Breast epithelium (tissue), 4 donors: ENCODE measurements around the gene CD83. TPM values are rescaled to one million over a fixed set of nuclear protein-coding genes. Genes with fewer than 3 reads are reported as not detected.

Experiments
- DNase-seq, 2 donors: peaks; one replicate each; pipeline ENCODE4 v3.0.0-alpha.2; 2019; ENCODE audit warnings: low spot score in 2 of 2
- H3K27ac ChIP-seq, 2 donors: fragments of 200-600 bp; sonication (generic) in 1 of 2; one replicate each; pipeline ENCODE4 v1.5.1; 2016 to 2019; ENCODE audit warnings: mild to moderate bottlenecking in 1 of 2
- H3K27me3 ChIP-seq, 2 donors: fragments of 200-600 bp; sonication (generic) in 1 of 2; one replicate each; pipeline versions ENCODE4 v1.5.1 to v1.6.0; 2017 to 2019; ENCODE audit warnings: control low read depth in 1 of 2, mild to moderate bottlenecking in 1 of 2
- H3K36me3 ChIP-seq: fragments of 200-600 bp; one replicate; pipeline ENCODE4 v1.5.1; 2019
- H3K4me1 ChIP-seq, 2 donors: fragments of 200-600 bp; sonication (generic); one replicate each; pipeline ENCODE4 v1.5.1; 2016 to 2019; ENCODE audit warnings: control low read depth in 1 of 2
- H3K4me3 ChIP-seq, 3 donors: fragments of 200-600 bp; sonication (generic); 1 replicate in 2 of 3; 2 replicates in 1 of 3; pipeline ENCODE4 v1.5.1; 2016 to 2019; ENCODE audit warnings: mild to moderate bottlenecking in 3 of 3, moderate library complexity in 2 of 3
- H3K9me3 ChIP-seq, 2 donors: fragments of 200-600 bp; sonication (generic) in 1 of 2; one replicate each; pipeline ENCODE4 v1.5.1; 2016 to 2019; ENCODE audit warnings: control low read depth in 1 of 2
- POLR2A ChIP-seq: fragments of 450-650 bp; IDR thresholded peaks from one replicate; pipeline ENCODE4 v1.6.1; 2016; ENCODE audit warnings: antibody characterized with exemption, mild to moderate bottlenecking, moderate library complexity
- POLR2AphosphoS5 ChIP-seq, 3 donors: sonication (generic); formaldehyde crosslinking; IDR thresholded peaks; one replicate each; pipeline ENCODE4 v1.6.1; 2017; ENCODE audit warnings: antibody characterized with exemption in 3 of 3
- intact Hi-C: fragments of 100-400 bp; cut with DNase I; formaldehyde crosslinking; loops from one replicate; pipeline ENCODE4 v1.15.1; 2023; ENCODE audit warnings: low total_unique reads
- total RNA-seq, 3 donors: library from RNA; depleted of rRNA; stranded (reverse); fragments of >200 nt; gene quantifications; one replicate each; pipeline ENCODE4 v1.1.0, GENCODE V29; 2016
- TF ChIP-seq, protein P1 (sequence below), 3 donors: fragments of 450-650 bp; IDR thresholded peaks; one replicate each; pipeline ENCODE4 v1.5.1; 2016 to 2017; ENCODE audit warnings: antibody characterized with exemption in 3 of 3, mild to moderate bottlenecking in 3 of 3, moderate library complexity in 3 of 3

Gene CD83
- total RNA-seq, 3 donors from 2014 or later, result 2.9 to 18.4 (median 4.0) TPM

DNA sequence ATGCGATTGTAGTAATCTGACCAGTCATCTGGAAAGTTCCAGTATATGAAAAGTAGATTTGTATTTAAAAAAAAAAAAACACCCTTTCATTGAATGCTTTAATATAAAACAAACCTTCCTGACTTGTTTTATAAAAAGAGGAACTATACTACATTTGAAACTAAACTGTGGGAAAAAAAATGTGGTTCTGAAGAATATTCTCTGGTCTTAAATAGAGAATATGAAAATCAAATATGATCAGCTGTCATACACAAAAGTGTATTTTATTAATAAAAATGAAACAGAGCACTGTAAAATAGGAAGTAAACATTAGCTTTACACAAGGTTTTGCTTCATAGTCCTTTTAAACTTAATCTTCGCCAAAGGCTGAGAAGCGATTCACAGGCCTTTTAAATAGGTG, 25.3 kb upstream of the CD83 start:
- no peak overlapping the region for H3K27ac ChIP-seq
- H3K9me3 ChIP-seq, result no peaks in the 10 kb centered on the region
- no peaks in the 10 kb centered on the region for H3K4me1 ChIP-seq
- H3K36me3 ChIP-seq, result no peaks in the 10 kb centered on the region
- intact Hi-C loops, result no loop called here
- no peak overlapping the region for H3K4me3 ChIP-seq
- H3K27me3 ChIP-seq, result no peaks in the 10 kb centered on the region
- no peak for DNase-seq
- TF ChIP-seq POLR2AphosphoS5 (IDR thresholded peaks at IDR 0.05), result no peak
- TF ChIP-seq POLR2A, result no peak
- TF ChIP-seq, protein P1, sequence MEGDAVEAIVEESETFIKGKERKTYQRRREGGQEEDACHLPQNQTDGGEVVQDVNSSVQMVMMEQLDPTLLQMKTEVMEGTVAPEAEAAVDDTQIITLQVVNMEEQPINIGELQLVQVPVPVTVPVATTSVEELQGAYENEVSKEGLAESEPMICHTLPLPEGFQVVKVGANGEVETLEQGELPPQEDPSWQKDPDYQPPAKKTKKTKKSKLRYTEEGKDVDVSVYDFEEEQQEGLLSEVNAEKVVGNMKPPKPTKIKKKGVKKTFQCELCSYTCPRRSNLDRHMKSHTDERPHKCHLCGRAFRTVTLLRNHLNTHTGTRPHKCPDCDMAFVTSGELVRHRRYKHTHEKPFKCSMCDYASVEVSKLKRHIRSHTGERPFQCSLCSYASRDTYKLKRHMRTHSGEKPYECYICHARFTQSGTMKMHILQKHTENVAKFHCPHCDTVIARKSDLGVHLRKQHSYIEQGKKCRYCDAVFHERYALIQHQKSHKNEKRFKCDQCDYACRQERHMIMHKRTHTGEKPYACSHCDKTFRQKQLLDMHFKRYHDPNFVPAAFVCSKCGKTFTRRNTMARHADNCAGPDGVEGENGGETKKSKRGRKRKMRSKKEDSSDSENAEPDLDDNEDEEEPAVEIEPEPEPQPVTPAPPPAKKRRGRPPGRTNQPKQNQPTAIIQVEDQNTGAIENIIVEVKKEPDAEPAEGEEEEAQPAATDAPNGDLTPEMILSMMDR (IDR thresholded peaks at IDR 0.05), result no peak

DNA sequence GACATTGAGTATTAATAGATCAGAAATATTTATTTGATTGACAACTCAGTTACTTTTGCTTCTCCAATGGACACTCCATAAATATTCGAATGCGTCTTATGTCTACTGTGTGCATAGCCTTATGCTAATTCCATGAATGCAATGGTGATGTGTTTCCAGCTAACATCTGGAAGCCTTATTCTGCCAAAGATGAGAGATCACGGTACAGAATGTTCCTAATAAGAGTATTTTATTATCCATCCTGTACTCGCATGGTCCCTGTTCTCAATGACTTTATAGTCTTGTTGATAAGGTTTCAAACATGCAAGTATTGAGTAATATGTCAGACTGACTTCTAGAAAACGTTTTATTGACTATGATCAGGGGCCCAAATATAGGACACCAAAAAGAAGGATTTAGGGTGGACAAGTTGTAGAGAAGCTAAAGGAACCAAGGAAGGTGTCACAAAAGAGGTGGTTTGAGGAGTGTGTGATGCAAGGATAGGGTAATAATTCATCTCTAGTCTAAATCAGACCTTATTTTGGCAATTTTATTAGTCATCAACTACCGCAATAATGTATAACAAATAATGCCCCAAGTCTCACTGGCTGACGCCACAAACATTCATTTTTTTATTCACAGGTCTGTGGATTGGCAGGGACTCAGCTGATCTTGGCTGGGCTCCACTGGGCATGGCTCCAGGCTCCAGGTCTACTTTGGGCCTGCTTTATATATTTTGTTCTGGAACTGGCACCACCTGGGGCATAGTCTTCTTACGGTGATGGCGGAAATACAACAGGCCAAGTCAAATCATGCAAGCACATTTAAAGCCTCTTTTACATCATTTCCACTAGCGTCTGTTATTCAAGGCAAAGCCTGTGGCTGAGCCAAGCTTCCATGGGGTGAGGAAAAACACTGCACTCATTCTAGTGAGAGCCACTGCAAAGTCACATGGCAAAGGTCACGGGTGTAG, 24.5 kb upstream of the CD83 start:
- Histone ChIP-seq H3K27ac (no peak overlapping the region), H3K4me1 (no peaks in the 10 kb centered on the region), H3K4me3 (no peak overlapping the region), H3K27me3 (no peaks in the 10 kb centered on the region), H3K9me3 (no peaks in the 10 kb centered on the region), H3K36me3 (no peaks in the 10 kb centered on the region)
- DNase-seq, result no peak
- intact Hi-C loops, result no loop called here
- TF ChIP-seq POLR2A (no peak), POLR2AphosphoS5 (IDR thresholded peaks at IDR 0.05) (no peak)
- TF ChIP-seq, protein P1 (IDR thresholded peaks at IDR 0.05), result no peak

DNA sequence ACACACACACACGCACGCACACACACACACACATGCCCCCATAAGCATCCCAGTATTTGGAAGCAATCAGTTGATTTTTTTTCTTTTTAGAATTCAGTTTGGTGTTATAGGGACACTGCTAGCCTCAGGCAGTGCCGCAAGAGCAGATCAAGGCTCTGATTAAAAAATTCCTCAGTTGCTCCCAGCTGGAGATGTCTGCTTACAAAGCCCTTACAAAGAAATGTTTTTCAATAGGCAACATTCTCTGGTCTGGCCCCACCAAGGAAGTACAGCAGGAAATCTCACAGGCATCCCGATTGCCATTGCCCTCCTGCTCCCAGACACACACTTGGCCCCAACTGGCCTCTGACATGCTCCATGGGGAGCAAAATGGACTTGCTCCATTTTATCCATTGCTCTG, 22.9 kb upstream of the CD83 start:
- Histone ChIP-seq H3K9me3 (no peaks in the 10 kb centered on the region), H3K36me3 (no peaks in the 10 kb centered on the region), H3K27ac (no peak overlapping the region), H3K4me3 (no peak overlapping the region), H3K27me3 (no peaks in the 10 kb centered on the region), H3K4me1 (no peaks in the 10 kb centered on the region)
- intact Hi-C loops, result no loop called here
- TF ChIP-seq, protein P1 (IDR thresholded peaks at IDR 0.05), result no peak
- TF ChIP-seq POLR2AphosphoS5 (IDR thresholded peaks at IDR 0.05), result no peak
- TF ChIP-seq POLR2A, result no peak
- no peak for DNase-seq

DNA sequence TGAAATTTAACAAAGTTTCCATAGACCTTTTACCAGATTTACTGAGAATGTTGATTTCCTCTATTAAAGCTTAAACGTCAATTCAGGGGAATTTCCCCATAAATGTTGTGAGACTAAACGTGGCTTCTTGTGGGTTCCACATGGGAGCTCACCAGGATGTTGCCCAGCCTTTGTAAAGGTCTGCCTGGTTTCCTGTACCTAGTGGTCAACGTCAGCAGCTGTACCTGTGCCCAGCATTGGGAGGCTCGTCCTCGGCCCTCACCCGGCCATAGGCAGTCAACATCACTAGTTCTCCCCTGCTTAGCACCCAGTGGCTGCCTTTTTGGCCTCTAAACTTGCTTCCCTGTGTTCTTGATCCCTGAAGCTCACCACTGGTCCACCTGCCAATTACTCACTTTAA, 22.1 kb upstream of the CD83 start:
- H3K9me3 ChIP-seq, result no peaks in the 10 kb centered on the region
- DNase-seq, result no peak
- no peak overlapping the region for H3K27ac ChIP-seq
- no peak overlapping the region for H3K4me3 ChIP-seq
- no peaks in the 10 kb centered on the region for H3K36me3 ChIP-seq
- H3K4me1 ChIP-seq, result no peaks in the 10 kb centered on the region
- TF ChIP-seq POLR2A (no peak), POLR2AphosphoS5 (IDR thresholded peaks at IDR 0.05) (no peak)
- TF ChIP-seq, protein P1 (IDR thresholded peaks at IDR 0.05), result no peak
- intact Hi-C loops, result no loop called here
- no peaks in the 10 kb centered on the region for H3K27me3 ChIP-seq

DNA sequence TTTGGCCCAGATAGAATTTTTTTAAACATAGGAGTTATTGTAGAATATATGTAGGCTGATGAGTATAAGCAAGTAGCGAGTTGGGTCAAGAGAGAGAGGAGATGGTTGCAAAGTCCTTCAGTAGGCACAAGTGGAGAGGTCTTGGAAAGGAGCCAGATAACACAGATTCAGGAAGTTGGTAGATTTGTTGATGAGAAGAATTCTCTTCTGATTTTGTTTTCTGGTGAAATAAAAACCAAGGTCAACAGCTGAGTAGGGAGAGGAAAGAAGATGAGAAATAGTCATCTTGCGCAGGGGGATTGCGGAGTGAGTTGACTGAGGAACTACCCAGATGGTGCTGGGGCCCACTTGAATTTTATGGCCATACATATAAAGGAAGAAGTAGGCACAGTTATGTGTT, 17.4 kb upstream of the CD83 start:
- intact Hi-C loops, result no loop called here
- TF ChIP-seq, protein P1 (IDR thresholded peaks at IDR 0.05), result no peak
- TF ChIP-seq POLR2A (no peak), POLR2AphosphoS5 (IDR thresholded peaks at IDR 0.05) (no peak)
- H3K4me1 ChIP-seq, result no peaks in the 10 kb centered on the region
- no peak overlapping the region for H3K4me3 ChIP-seq
- H3K27me3 ChIP-seq, result peaks cover 0 to 7% of the 10 kb centered on the region in 2 donors
- no peak overlapping the region for H3K27ac ChIP-seq
- DNase-seq, result no peak
- no peaks in the 10 kb centered on the region for H3K36me3 ChIP-seq
- no peaks in the 10 kb centered on the region for H3K9me3 ChIP-seq
